HuH-7.5 (cell line): ENCODE measurements around the gene IPO8.
"Not testable (repeated sequence)": the region's sequence is repeated elsewhere in the genome, so short reads cannot be mapped to it uniquely, and the experiment has no call there.

Experiments
- DNase-seq: peaks from one replicate; pipeline ENCODE4 v3.0.0; 2011; ENCODE audit warnings: low spot score

IPO8 gene

GRCh38 chr12:30687265-30687986, 8.2 kb downstream of the IPO8 start:
- no peak for DNase-seq

DNA sequence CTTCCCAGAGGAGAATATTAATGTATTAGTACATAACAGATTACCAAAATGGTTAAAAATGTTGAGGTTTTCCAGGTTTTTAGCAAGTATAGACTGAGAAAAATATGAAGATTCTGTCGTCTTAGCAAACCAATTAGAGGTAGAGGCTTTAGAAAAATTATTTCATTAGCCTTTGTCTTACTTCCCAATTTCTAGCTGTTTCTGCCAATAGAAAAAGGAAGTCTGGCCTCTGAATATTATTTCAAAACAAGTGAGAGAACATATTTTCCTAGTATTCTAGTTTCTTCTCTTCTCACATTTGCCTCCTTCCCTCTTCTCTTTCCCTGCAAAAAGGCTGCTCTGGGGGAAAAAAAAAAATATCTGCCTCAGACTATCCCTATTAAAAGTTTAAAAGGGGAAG, 16.4 kb downstream of the IPO8 start:
- DNase-seq, result no peak

DNA sequence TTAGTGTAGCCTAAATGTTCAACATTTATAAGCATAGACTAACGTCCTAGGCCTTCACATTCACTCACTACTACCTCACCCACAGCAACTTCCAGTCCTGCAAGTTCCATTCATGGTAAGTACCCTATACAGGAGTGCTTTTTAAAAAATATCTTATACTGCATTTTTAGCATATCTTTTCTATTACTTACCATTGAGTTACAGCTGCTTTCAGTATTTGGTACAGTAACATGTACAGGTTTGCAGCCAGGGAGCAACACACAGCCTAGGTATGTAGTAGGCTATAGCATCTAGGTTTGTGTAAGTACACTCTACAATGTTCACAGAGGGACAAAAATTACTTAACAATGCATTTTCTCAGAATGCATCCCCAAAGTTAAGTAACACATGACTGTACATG, 17.4 kb downstream of the IPO8 start:
- no peak for DNase-seq

- DNase-seq, result no peak
Observed at GRCh38 chr12:30661210-30661609, 34.5 kb downstream of the IPO8 start.

- no peak for DNase-seq
Observed at GRCh38 chr12:30652034-30652696, 43.5 kb downstream of the IPO8 start.

GRCh38 chr12:30646821-30647220, 48.8 kb downstream of the IPO8 start:
- no peak for DNase-seq

- no peak for DNase-seq
Observed at GRCh38 chr12:30643366-30643765, 52.3 kb downstream of the IPO8 start.

- no peak for DNase-seq
Observed at GRCh38 chr12:30640392-30640791, 55.3 kb downstream of the IPO8 start.

DNA sequence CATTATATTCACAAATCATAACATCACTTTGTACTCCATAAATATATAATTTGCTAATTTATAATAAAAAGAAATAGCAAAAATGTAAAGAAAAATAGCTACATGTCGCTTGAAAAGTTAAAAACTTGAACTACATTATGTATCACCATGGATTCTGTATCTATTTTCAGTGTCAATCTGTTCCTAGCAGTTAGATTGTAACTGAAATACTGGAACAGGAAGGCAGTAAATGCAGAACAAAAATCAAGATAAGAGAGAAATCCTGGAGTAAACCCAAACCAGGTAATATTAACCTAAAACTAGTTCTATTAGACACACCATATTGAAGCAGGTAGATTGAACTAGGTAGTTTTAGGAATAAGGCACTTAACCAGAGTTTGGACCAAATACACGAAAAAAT, 60.3 kb downstream of the IPO8 start:
- no peak for DNase-seq

- DNase-seq, result no peak
Observed at GRCh38 chr12:30631740-30632139, 63.9 kb downstream of the IPO8 start.

- DNase-seq, result no peak
Observed at GRCh38 chr12:30630979-30631285, 64.7 kb downstream of the IPO8 start.

DNA sequence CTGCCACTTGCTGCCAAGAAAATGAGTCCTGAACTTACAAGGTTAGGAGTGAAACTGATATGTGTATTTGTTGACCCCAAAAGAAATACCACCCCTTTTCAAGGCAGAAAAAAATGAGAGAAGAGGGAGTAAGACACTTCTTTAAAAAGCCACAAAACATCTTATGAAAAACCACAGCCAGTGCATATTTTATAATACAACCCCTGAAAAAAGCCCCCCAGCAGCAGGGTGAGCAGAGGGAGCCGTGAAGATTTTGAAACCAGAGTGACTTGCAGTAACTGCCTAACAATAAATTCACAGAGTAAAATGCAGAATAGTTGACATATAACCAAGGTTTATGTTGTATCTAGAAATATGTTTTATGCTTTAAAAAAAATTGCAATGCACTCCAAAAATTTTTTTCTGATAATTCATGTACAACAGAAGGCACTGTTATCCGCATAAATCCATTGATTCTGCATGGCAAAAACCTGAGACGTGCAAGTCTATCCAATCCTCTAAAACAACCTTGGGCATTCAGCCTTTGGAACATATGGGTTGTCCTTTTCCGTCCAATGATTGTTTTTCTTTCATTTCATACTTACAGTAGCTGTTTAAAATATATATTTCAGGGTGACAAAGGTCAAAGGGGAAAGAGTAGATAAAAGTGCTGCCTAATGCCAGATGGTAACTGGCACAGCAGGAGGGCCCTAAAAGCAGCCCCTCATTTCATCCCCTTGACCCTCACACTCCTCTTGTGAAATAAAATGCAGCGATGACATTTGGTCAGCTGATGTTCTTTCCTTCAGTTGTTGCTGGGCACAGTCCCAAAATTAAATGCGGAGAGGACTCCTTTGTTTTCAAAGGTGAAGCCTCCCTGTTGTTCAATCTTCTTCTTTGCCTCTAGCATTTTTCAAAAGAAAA, 65.3 kb downstream of the IPO8 start:
- no peak for DNase-seq

- DNase-seq, result no peak
Observed at GRCh38 chr12:30626847-30627246, 68.8 kb downstream of the IPO8 start.

DNA sequence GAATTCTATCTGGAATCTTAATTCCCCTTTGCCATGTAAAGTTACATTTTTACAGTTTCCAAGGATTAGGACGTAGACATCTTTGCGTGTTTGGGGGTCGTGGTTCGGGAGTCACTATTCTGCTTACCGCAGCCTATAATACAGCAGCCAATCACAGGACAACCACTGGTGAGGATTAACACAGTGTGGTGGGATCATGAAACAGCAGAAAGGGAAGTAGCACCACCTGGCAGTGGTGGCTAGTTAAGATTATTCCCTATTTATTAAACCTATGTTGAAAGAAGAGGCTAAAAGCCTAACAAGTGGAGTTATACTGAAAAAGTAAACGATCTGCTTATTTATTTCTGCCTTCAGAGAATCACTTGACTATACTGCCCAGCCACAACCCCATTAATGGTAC, 71.7 kb downstream of the IPO8 start:
- no peak for DNase-seq

DNA sequence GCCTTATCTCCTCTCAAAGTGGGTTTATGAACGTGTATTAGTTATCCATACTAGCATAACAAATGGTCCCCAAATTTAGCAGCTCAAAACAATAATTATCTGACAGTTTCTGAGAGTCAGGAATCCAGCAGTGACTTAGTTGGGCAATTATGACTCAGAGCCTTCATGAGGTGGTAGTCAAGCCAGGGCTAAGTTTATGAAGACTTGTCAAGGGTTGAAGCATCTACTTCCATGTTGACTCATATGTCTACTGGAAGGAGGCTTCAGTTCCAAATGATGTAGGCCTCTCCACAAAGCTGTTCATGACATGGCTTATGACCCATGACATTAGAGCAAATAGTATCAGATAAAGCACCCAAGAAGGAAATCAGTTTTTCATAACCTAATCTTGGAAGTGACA, 73.2 kb downstream of the IPO8 start:
- no peak for DNase-seq

DNA sequence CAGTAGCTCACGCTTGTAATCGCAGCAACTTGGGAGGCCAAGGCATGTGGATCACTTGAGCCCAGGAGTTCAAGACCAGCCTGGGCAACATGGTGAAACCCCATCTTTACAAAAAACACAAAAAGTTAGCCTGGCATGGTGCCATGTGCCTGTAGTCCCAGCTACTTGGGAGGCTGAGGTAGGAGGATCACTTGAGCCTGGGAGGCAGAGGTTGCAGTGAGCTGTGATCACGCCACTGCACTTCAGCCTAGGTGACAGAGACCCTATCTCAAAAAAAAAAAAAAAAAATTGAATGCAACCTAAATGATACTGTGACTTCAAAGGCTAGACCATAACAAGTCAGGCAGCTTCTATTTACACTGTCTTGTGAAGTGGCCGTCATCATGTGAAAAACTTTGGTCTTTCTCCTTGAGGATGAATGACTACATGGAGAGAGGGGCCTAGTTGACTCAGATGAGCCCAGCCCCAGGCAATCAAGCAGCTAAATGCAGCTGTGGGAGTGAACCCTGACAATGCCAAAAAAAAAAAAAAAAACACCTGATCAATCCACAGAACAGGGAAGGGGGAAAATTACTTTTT, 73.9 kb downstream of the IPO8 start:
- DNase-seq, result not testable (repeated sequence)

- DNase-seq, result no peak
Observed at GRCh38 chr12:30617346-30618016, 78.2 kb downstream of the IPO8 start.

DNA sequence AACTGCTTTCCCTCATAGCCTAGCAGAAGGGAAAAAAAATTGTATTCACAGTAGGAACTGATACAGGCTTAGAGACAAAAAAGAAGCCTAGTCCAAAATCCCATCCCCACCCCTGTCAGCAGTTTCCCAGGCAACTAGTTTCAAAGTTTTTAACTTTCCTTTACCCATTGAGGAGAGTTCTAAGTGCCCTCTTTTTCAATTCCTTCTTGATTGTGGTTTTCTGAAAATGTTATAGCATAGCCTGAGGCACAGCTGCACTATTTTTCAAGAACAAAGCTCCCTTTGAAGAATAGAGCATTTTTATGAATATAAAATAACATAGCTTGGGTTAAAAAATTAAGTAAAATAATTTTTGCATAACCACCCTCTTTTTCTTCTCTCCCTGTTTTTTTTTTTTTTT, 81.6 kb downstream of the IPO8 start:
- no peak for DNase-seq

DNA sequence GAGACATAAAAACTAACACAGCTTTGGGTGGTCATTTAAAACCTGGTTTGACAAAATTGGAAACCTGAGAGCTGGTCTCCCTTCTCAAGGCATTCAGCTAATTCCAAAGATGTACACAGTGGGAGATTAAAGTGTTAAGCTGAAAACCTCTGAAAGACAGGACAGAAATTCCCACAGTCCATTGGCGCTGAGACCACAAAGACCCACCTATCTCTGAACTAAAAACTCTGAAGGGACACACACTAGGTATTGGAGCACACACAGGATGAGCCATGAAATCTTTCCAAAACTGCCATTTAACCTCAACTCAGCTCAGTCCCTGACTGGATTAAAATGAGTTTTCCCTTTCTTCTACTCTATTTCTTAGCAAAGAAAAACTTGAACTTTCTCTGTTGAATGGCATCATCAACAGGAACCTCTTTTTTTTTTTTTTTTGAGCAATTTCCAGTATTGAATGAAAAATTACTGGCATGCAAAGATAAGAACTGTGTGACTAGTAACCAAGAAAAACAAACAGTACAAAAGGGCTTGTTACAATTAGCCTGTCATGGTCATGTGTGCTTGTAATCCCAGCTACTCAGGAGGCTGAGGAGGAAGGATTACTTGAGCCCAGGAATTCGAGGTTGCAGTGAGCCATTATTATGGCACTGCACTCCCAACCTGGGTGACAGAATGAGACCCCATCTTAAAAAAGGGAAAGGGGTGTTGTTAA, 82.4 kb downstream of the IPO8 start:
- no peak for DNase-seq

DNA sequence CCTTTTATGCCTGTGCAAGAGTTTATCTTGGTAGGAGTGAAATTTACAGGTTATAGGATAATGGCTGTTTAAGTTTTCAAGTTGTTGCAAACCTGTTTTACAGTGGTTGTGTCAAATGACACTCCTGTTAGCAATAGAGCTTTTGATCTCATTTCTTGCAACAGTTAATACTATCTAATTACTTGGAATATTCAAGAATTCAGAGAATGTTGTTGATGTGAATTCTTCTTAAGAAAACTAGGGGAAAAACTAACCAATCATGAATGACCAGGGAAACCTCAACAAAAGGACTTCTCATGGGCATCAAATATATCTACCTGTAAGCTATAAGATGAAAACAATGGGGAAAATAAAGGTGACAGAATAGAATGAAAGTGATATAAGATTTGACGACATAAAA, 85.0 kb downstream of the IPO8 start:
- no peak for DNase-seq

GRCh38 chr12:30609819-30610218, 85.8 kb downstream of the IPO8 start:
- DNase-seq, result not testable (repeated sequence)
